H9 (cell line): ENCODE data around the gene DSP. TPM values are rescaled to one million over a fixed set of nuclear protein-coding genes. Genes with fewer than 3 reads are reported as not detected.

Experiments used
- DNase-seq: peaks from one replicate; pipeline ENCODE4 v3.0.0-alpha.2; 2017
- H2AFZ ChIP-seq: one replicate; pipeline ENCODE4 v1.6.1; 2013; ENCODE audit warnings: mild to moderate bottlenecking, low read length, control low read depth, moderate library complexity
- H2AK5ac ChIP-seq: 2 replicates; pipeline ENCODE4 v1.6.1; 2013; ENCODE audit warnings: low read length, control low read depth, mixed read lengths; ENCODE audit not compliant: insufficient read length
- H2BK120ac ChIP-seq: one replicate; pipeline ENCODE4 v1.6.1; 2013; ENCODE audit warnings: low read depth, mild to moderate bottlenecking, low read length, control low read depth, inconsistent platforms; ENCODE audit not compliant: poor library complexity, severe bottlenecking
- H2BK12ac ChIP-seq: 2 replicates; pipeline ENCODE4 v1.6.1; 2013; ENCODE audit warnings: low read length, control low read depth, mixed read lengths, low read depth; ENCODE audit not compliant: insufficient read length
- H2BK15ac ChIP-seq: 2 replicates; pipeline ENCODE4 v1.6.1; 2013; ENCODE audit warnings: low read depth, low read length, control low read depth
- H2BK20ac ChIP-seq: one replicate; pipeline ENCODE4 v1.6.1; 2013; ENCODE audit warnings: low read depth, mild to moderate bottlenecking, low read length, control low read depth, inconsistent platforms; ENCODE audit not compliant: poor library complexity, severe bottlenecking
- H2BK5ac ChIP-seq: 2 replicates; pipeline ENCODE4 v1.6.1; 2013; ENCODE audit warnings: low read length, control low read depth, mixed read lengths; ENCODE audit not compliant: insufficient read length
- H3K14ac ChIP-seq: 2 replicates; pipeline ENCODE4 v1.6.1; 2013; ENCODE audit warnings: low read length, control low read depth; ENCODE audit not compliant: insufficient read depth
- H3K18ac ChIP-seq: 2 replicates; pipeline ENCODE4 v1.6.1; 2013; ENCODE audit warnings: low read depth, mild to moderate bottlenecking, mixed read lengths, low read length, control low read depth; ENCODE audit not compliant: insufficient read length
- H3K23ac ChIP-seq: 2 replicates; pipeline ENCODE4 v1.6.1; 2013; ENCODE audit warnings: low read length, control low read depth, mixed read lengths, low read depth; ENCODE audit not compliant: insufficient read length
- H3K23me2 ChIP-seq: 2 replicates; pipeline ENCODE4 v1.6.1; 2013; ENCODE audit warnings: low read depth, mild to moderate bottlenecking, mixed read lengths, low read length, control low read depth; ENCODE audit not compliant: insufficient read length, poor library complexity, severe bottlenecking
- H3K27ac ChIP-seq: 2 replicates; pipeline ENCODE4 v1.5.1; 2013; ENCODE audit warnings: low read length, control low read depth, mixed read lengths, low read depth; ENCODE audit not compliant: insufficient read length
- H3K27me3 ChIP-seq: 2 replicates; pipeline ENCODE4 v1.6.1; 2013; ENCODE audit warnings: low read length, control low read depth, inconsistent platforms; ENCODE audit not compliant: insufficient read depth
- H3K4ac ChIP-seq: 2 replicates; pipeline ENCODE4 v1.6.1; 2013; ENCODE audit warnings: low read depth, mild to moderate bottlenecking, control low read depth, inconsistent platforms, low read length, moderate library complexity
- H3K4me1 ChIP-seq: 2 replicates; pipeline ENCODE4 v1.6.1; 2013; ENCODE audit warnings: low read length, control low read depth, inconsistent platforms; ENCODE audit not compliant: insufficient read depth
- H3K4me2 ChIP-seq: 2 replicates; pipeline ENCODE4 v1.6.1; 2013; ENCODE audit warnings: low read length, control low read depth, mixed read lengths; ENCODE audit not compliant: insufficient read length, insufficient read depth
- H3K56ac ChIP-seq: 2 replicates; pipeline ENCODE4 v1.6.1; 2013; ENCODE audit warnings: low read depth, mild to moderate bottlenecking, mixed read lengths, low read length, control low read depth; ENCODE audit not compliant: insufficient read length
- H3K79me1 ChIP-seq: 2 replicates; pipeline ENCODE4 v1.6.1; 2013; ENCODE audit warnings: low read depth, mild to moderate bottlenecking, moderate library complexity, low read length, control low read depth, inconsistent platforms; ENCODE audit not compliant: insufficient read depth, poor library complexity, severe bottlenecking
- H3K79me2 ChIP-seq: 2 replicates; pipeline ENCODE4 v1.6.1; 2013; ENCODE audit warnings: low read length, control low read depth, inconsistent platforms; ENCODE audit not compliant: insufficient read depth
- H3K9ac ChIP-seq: 2 replicates; pipeline ENCODE4 v1.6.1; 2013; ENCODE audit warnings: low read length, control low read depth, mixed read lengths; ENCODE audit not compliant: insufficient read length; ENCODE audit errors: extremely low read depth
- H3K9me3 ChIP-seq: one replicate; pipeline ENCODE4 v1.6.1; 2013; ENCODE audit warnings: low read depth, low read length, inconsistent platforms; ENCODE audit not compliant: control insufficient read depth
- H3T11ph ChIP-seq: one replicate; pipeline ENCODE4 v1.6.1; 2013; ENCODE audit warnings: mild to moderate bottlenecking, low read length, control low read depth, inconsistent platforms
- H4K20me1 ChIP-seq: one replicate; pipeline ENCODE4 v1.6.1; 2013; ENCODE audit not compliant: control insufficient read depth, insufficient read length, insufficient read depth
- H4K5ac ChIP-seq: 2 replicates; pipeline ENCODE4 v1.6.1; 2013; ENCODE audit warnings: low read depth, mild to moderate bottlenecking, mixed read lengths, low read length, control low read depth; ENCODE audit not compliant: insufficient read length
- H4K8ac ChIP-seq: replicated peaks from 2 replicates; pipeline ENCODE4 v1.6.1; 2013; ENCODE audit warnings: low read length, control low read depth, mixed read lengths, low read depth; ENCODE audit not compliant: insufficient read length
- H4K91ac ChIP-seq: 2 replicates; pipeline ENCODE4 v1.6.1; 2013; ENCODE audit warnings: low read depth, mild to moderate bottlenecking, moderate library complexity, mixed read lengths, low read length, control low read depth; ENCODE audit not compliant: insufficient read length
- H3K27ac Mint-ChIP-seq, 3 experiments: 2 replicates in 2 of 3; 3 replicates in 1 of 3; pipeline ENCODE4 v1.8.0; 2020 to 2021; ENCODE audit warnings: mixed read lengths in 3 of 3, mild to moderate bottlenecking in 1 of 3, moderate library complexity in 1 of 3
- H3K27me3 Mint-ChIP-seq: 2 replicates; pipeline ENCODE4 v1.8.0; 2021; ENCODE audit warnings: low read depth, mild to moderate bottlenecking, moderate library complexity, mixed read lengths
- H3K36me3 Mint-ChIP-seq, 3 experiments: 2 replicates in 2 of 3; 3 replicates in 1 of 3; pipeline ENCODE4 v1.8.0; 2020 to 2021; ENCODE audit warnings: low read depth in 3 of 3, mixed read lengths in 3 of 3; ENCODE audit not compliant: insufficient read depth in 1 of 3
- H3K4me1 Mint-ChIP-seq, 2 experiments: 2 replicates each; pipeline ENCODE4 v1.8.0; 2020; ENCODE audit warnings: mixed read lengths in 2 of 2
- H3K4me3 Mint-ChIP-seq, 2 experiments: 2 replicates in 1 of 2; 3 replicates in 1 of 2; pipeline ENCODE4 v1.8.0; 2020 to 2021; ENCODE audit warnings: mild to moderate bottlenecking in 2 of 2, mixed read lengths in 2 of 2, moderate library complexity in 1 of 2
- H3K9me3 Mint-ChIP-seq, 2 experiments: 2 replicates in 1 of 2; 3 replicates in 1 of 2; pipeline ENCODE4 v1.8.0; 2020; ENCODE audit warnings: mild to moderate bottlenecking in 2 of 2, mixed read lengths in 2 of 2, moderate library complexity in 1 of 2
- CTCF ChIP-seq: fragments of 200-600 bp; sonication (generic); conservative IDR thresholded peaks from 3 replicates; pipeline ENCODE4 v1.8.0; 2021; ENCODE audit warnings: antibody characterized with exemption, mild to moderate bottlenecking
- WGBS: extraction: QIAGEN DNeasy Blood & Tissue Kit; methylation state at CpG from one replicate; pipeline ENCODE4 v1.1.7; 2013; ENCODE audit warnings: missing lambda C conversion rate, low lambda C conversion rate, mixed read lengths; ENCODE audit not compliant: insufficient read length; ENCODE audit errors: extremely low coverage; 5-methylcytosine and 5-hydroxymethylcytosine counted together
- total RNA-seq: library from RNA; stranded (reverse); gene quantifications from 2 replicates; pipeline ENCODE4 v1.2.1, GENCODE V29; 2021

The DSP gene
- total RNA-seq, 1 experiment from 2014 or later, result 48.9 TPM

DNA sequence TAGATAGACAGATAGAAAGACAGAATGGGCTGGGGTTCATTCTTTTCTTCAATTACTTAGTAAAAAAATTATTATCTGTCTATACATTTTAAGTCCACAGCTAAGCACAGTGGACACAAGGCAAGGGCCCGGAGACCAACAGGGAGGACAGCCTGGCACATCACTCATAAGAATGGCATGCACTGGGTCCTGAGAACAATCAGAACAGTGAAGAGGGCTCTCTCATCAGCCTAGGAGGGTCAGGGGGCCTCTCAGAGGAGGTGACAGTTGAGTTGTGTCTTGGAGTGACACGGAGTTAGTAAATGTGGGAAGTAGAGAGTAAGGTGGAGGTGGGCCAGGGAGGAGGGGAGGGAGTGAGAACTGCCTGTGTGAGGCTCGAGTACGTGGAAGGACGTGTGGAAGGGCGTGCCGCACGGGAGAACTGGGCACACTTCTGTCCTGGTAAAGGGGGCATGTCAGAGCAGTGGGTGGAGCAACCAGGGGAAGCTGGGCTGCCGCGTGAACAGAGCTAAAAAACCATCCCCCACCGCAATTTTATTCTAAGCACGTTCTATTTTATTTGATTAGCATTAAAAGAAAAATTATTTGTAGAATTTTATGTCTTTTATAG is 45.1 kb upstream of the DSP start:
- H3K23me2 ChIP-seq, result no peaks in the 10 kb centered on the region
- Mint-ChIP-seq H3K9me3 (no peaks in the 10 kb centered on the region), H3K4me3 (no peak overlapping the region), H3K4me1 (peaks cover 8 to 12% of the 10 kb centered on the region in 2 experiments), H3K36me3 (no peaks in the 10 kb centered on the region), H3K27me3 (peaks cover 14% of the 10 kb centered on the region; the same call in 1 of the 2 replicates), H3K27ac (peak overlapping the region in 1 of 3 experiments; percentile 20; a peak in 1 of 7 replicates)
- H2BK15ac ChIP-seq, result no peak overlapping the region
- H2BK120ac ChIP-seq, result no peak overlapping the region
- H2BK5ac ChIP-seq, result no peak overlapping the region
- TF ChIP-seq CTCF, result no peak
- H4K5ac ChIP-seq, result no peak overlapping the region
- H3K14ac ChIP-seq, result no peak overlapping the region
- H3T11ph ChIP-seq, result no peak overlapping the region
- no peaks in the 10 kb centered on the region for H3K79me2 ChIP-seq
- H3K27me3 ChIP-seq, result no peaks in the 10 kb centered on the region
- no peak for DNase-seq
- H3K4me2 ChIP-seq, result no peak overlapping the region
- H3K4ac ChIP-seq, result no peak overlapping the region
- H3K18ac ChIP-seq, result no peak overlapping the region
- H3K79me1 ChIP-seq, result no peaks in the 10 kb centered on the region
- H4K91ac ChIP-seq, result no peak overlapping the region
- H2AFZ ChIP-seq, result no peak overlapping the region
- H3K56ac ChIP-seq, result no peak overlapping the region
- H2AK5ac ChIP-seq, result no peak overlapping the region
- H3K9ac ChIP-seq, result no peak overlapping the region
- H4K20me1 ChIP-seq, result no peaks in the 10 kb centered on the region
- H2BK20ac ChIP-seq, result no peak overlapping the region
- no CpG with 5 or more reads among the region's 12 CpGs for WGBS
- no peak overlapping the region for H3K27ac ChIP-seq
- H3K4me1 ChIP-seq, result no peaks in the 10 kb centered on the region
- no peak overlapping the region for H2BK12ac ChIP-seq
- no peak overlapping the region for H4K8ac ChIP-seq
- H3K9me3 ChIP-seq, result no peaks in the 10 kb centered on the region
- no peak overlapping the region for H3K23ac ChIP-seq
